ENCODE results near the gene TSKU. TPM values are rescaled to one million over a fixed set of nuclear protein-coding genes. Genes with fewer than 3 reads are reported as not detected.
A peak's percentile ranks its signal among the peaks of the same experiment; 100 is the strongest.

The TSKU gene
- total and polyA plus RNA-seq, 2 experiments from 2014 or later: 11.7 to 31.1 TPM

DNA sequence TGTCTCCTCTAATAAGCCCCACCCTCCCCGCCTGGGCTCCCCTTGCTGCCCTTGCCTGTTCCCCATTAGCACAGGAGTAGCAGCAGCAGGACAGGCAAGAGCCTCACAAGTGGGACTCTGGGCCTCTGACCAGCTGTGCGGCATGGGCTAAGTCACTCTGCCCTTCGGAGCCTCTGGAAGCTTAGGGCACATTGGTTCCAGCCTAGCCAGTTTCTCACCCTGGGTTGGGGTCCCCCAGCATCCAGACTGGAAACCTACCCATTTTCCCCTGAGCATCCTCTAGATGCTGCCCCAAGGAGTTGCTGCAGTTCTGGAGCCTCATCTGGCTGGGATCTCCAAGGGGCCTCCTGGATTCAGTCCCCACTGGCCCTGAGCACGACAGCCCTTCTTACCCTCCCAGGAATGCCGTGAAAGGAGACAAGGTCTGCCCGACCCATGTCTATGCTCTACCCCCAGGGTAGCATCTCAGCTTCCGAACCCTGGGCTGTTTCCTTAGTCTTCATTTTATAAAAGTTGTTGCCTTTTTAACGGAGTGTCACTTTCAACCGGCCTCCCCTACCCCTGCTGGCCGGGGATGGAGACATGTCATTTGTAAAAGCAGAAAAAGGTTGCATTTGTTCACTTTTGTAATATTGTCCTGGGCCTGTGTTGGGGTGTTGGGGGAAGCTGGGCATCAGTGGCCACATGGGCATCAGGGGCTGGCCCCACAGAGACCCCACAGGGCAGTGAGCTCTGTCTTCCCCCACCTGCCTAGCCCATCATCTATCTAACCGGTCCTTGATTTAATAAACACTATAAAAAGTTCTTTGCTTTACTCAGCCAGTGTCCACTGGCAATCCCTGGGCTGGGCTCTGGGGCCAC lies 14.4 kb downstream of the TSKU start:
- Mint-ChIP-seq H3K27ac (no peak overlapping the region), H3K36me3 (ENCODE audit: low read depth) (peaks cover 20% of the 10 kb centered on the region), H3K27me3 (ENCODE audit: insufficient read depth, low read depth, poor library complexity) (peaks cover 9% of the 10 kb centered on the region), H3K4me3 (no peak overlapping the region), H3K4me1 (peaks cover 55% of the 10 kb centered on the region), H3K9me3 (peaks cover 6% of the 10 kb centered on the region)
- DNase-seq (ENCODE audit: low spot score) (no peak), ATAC-seq (no peak)
- Histone ChIP-seq H3K79me2 (replicated peaks; ENCODE audit: insufficient read depth) (peaks cover 21% of the 10 kb centered on the region), H3K27me3 (ENCODE audit: insufficient read depth) (no peaks in the 10 kb centered on the region), H4K20me1 (replicated peaks; ENCODE audit: insufficient read depth) (peaks cover 3% of the 10 kb centered on the region; the same call in 1 of the 2 replicates), H3K27ac (ENCODE audit: low read depth) (no peak overlapping the region), H3K4me3 (no peak overlapping the region), H3K36me3 (ENCODE audit: insufficient read depth) (no peaks in the 10 kb centered on the region; the same call in 1 of the 2 replicates), H2AFZ (no peak overlapping the region), H3K4me2 (no peak overlapping the region), H3F3A (replicated peaks; ENCODE audit: low read depth) (no peaks in the 10 kb centered on the region), H3K4me1 (ENCODE audit: insufficient read depth) (peaks cover 31% of the 10 kb centered on the region), H3K9me2 (ENCODE audit: insufficient read depth) (no peaks in the 10 kb centered on the region)
- TF ChIP-seq CREB1 (CRISPR knock-in tag; IDR thresholded peaks at IDR 0.05; ENCODE audit: low read depth) (no peak), EZH2 (IDR thresholded peaks at IDR 0.05; ENCODE audit: low read depth, unreplicated experiment) (no peak), ZNF331 (CRISPR knock-in tag; IDR thresholded peaks at IDR 0.05; ENCODE audit: low read depth) (no peak), EZH2phosphoT487 (IDR thresholded peaks at IDR 0.05; ENCODE audit: unreplicated experiment) (no peak), POLR2AphosphoS5 (IDR thresholded peaks at IDR 0.05; ENCODE audit: low read depth) (no peak)
- TF ChIP-seq, protein P1, sequence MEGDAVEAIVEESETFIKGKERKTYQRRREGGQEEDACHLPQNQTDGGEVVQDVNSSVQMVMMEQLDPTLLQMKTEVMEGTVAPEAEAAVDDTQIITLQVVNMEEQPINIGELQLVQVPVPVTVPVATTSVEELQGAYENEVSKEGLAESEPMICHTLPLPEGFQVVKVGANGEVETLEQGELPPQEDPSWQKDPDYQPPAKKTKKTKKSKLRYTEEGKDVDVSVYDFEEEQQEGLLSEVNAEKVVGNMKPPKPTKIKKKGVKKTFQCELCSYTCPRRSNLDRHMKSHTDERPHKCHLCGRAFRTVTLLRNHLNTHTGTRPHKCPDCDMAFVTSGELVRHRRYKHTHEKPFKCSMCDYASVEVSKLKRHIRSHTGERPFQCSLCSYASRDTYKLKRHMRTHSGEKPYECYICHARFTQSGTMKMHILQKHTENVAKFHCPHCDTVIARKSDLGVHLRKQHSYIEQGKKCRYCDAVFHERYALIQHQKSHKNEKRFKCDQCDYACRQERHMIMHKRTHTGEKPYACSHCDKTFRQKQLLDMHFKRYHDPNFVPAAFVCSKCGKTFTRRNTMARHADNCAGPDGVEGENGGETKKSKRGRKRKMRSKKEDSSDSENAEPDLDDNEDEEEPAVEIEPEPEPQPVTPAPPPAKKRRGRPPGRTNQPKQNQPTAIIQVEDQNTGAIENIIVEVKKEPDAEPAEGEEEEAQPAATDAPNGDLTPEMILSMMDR (conservative IDR thresholded peaks at IDR 0.05; ENCODE audit: low read depth in 2 of 2): no peak
- TF ChIP-seq, protein P2, sequence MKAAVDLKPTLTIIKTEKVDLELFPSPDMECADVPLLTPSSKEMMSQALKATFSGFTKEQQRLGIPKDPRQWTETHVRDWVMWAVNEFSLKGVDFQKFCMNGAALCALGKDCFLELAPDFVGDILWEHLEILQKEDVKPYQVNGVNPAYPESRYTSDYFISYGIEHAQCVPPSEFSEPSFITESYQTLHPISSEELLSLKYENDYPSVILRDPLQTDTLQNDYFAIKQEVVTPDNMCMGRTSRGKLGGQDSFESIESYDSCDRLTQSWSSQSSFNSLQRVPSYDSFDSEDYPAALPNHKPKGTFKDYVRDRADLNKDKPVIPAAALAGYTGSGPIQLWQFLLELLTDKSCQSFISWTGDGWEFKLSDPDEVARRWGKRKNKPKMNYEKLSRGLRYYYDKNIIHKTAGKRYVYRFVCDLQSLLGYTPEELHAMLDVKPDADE (IDR thresholded peaks at IDR 0.05): no peak

GRCh38 chr11:76798202-76798581 lies 15.0 kb downstream of the TSKU start:
- Histone ChIP-seq H3K9me2 (ENCODE audit: insufficient read depth) (no peaks in the 10 kb centered on the region), H3K79me2 (replicated peaks; ENCODE audit: insufficient read depth) (peaks cover 15% of the 10 kb centered on the region), H3K27me3 (ENCODE audit: insufficient read depth) (no peaks in the 10 kb centered on the region), H3K27ac (ENCODE audit: low read depth) (0 out of 2 replicates have a peak overlapping the region, but pooled peaks have one; percentile 50), H2AFZ (no peak overlapping the region), H4K20me1 (replicated peaks; ENCODE audit: insufficient read depth) (peaks cover 3% of the 10 kb centered on the region; the same call in 1 of the 2 replicates), H3K4me2 (peak overlapping the region; percentile 80; the same call in 1 of the 2 replicates), H3K4me1 (ENCODE audit: insufficient read depth) (peaks cover 29% of the 10 kb centered on the region), H3K4me3 (no peak overlapping the region), H3F3A (replicated peaks; ENCODE audit: low read depth) (no peaks in the 10 kb centered on the region), H3K36me3 (ENCODE audit: insufficient read depth) (no peaks in the 10 kb centered on the region)
- peaks cover 51% of the 10 kb centered on the region for H3K4me1 Mint-ChIP-seq
- no peak overlapping the region for H3K4me3 Mint-ChIP-seq
- no peak overlapping the region for H3K27ac Mint-ChIP-seq
- DNase-seq (ENCODE audit: low spot score): no peak
- ATAC-seq: no peak
- no peaks in the 10 kb centered on the region for H3K9me3 Mint-ChIP-seq
- peaks cover 14% of the 10 kb centered on the region for H3K36me3 Mint-ChIP-seq (ENCODE audit: low read depth)
- peaks cover 9% of the 10 kb centered on the region for H3K27me3 Mint-ChIP-seq (ENCODE audit: insufficient read depth, low read depth, poor library complexity)
- TF ChIP-seq, protein P3, sequence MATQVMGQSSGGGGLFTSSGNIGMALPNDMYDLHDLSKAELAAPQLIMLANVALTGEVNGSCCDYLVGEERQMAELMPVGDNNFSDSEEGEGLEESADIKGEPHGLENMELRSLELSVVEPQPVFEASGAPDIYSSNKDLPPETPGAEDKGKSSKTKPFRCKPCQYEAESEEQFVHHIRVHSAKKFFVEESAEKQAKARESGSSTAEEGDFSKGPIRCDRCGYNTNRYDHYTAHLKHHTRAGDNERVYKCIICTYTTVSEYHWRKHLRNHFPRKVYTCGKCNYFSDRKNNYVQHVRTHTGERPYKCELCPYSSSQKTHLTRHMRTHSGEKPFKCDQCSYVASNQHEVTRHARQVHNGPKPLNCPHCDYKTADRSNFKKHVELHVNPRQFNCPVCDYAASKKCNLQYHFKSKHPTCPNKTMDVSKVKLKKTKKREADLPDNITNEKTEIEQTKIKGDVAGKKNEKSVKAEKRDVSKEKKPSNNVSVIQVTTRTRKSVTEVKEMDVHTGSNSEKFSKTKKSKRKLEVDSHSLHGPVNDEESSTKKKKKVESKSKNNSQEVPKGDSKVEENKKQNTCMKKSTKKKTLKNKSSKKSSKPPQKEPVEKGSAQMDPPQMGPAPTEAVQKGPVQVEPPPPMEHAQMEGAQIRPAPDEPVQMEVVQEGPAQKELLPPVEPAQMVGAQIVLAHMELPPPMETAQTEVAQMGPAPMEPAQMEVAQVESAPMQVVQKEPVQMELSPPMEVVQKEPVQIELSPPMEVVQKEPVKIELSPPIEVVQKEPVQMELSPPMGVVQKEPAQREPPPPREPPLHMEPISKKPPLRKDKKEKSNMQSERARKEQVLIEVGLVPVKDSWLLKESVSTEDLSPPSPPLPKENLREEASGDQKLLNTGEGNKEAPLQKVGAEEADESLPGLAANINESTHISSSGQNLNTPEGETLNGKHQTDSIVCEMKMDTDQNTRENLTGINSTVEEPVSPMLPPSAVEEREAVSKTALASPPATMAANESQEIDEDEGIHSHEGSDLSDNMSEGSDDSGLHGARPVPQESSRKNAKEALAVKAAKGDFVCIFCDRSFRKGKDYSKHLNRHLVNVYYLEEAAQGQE (IDR thresholded peaks at IDR 0.05; ENCODE audit: unreplicated experiment): no peak
- TF ChIP-seq EZH2phosphoT487 (IDR thresholded peaks at IDR 0.05; ENCODE audit: unreplicated experiment): no peak
- no peak for TF ChIP-seq POLR2AphosphoS5 (IDR thresholded peaks at IDR 0.05; ENCODE audit: low read depth)
- TF ChIP-seq NANOG (IDR thresholded peaks at IDR 0.05; ENCODE audit: borderline replicate concordance): no peak
- no peak for TF ChIP-seq STAT1 (IDR thresholded peaks at IDR 0.05; ENCODE audit: unreplicated experiment)
- TF ChIP-seq ZNF331 (CRISPR knock-in tag; IDR thresholded peaks at IDR 0.05; ENCODE audit: low read depth): no peak

All from GM23338 (cell line).